Fibroblast of lung (primary cell): ENCODE data around the gene KEAP1.

Source experiments
- EZH2 ChIP-seq: IDR thresholded peaks from 2 replicates; pipeline ENCODE4 v1.5.1; 2012; ENCODE audit warnings: low read length, control low read depth, mild to moderate bottlenecking; ENCODE audit errors: missing control alignments
- TF ChIP-seq, protein P1 (sequence below), 2 donors: IDR thresholded peaks in 1 of 2; conservative IDR thresholded peaks in 1 of 2; 1 replicate in 1 of 2; 2 replicates in 1 of 2; pipeline ENCODE4 v1.5.1; 2011 to 2012; ENCODE audit warnings: low read length in 2 of 2, control low read depth in 1 of 2, inconsistent platforms in 1 of 2, low read depth in 1 of 2, mild to moderate bottlenecking in 1 of 2

DNA sequence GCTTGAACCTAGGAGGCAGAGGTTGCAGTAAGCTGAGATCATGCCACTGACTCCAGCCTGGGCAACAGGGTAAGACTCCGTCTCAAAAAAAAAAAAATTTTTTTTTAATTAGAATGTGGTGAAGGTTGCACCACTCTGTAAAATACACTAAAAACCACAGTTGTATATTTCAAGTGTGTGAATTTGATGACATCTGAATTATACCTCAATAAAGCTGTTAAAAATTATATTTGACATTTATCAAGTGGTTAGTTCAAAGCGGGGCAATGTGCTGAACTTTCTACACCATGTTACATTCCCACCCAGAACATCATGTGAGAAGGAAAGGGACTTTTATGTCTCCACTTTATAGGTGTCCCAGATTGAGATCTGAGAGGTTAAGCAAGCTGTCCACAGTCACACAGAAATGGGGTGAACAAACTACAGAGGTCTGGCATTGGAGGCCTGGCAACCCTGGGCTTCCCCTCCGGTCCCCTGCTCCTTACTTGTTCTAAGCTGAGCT, 20.0 kb upstream of the KEAP1 start:
- no peak for TF ChIP-seq EZH2
- TF ChIP-seq, protein P1, sequence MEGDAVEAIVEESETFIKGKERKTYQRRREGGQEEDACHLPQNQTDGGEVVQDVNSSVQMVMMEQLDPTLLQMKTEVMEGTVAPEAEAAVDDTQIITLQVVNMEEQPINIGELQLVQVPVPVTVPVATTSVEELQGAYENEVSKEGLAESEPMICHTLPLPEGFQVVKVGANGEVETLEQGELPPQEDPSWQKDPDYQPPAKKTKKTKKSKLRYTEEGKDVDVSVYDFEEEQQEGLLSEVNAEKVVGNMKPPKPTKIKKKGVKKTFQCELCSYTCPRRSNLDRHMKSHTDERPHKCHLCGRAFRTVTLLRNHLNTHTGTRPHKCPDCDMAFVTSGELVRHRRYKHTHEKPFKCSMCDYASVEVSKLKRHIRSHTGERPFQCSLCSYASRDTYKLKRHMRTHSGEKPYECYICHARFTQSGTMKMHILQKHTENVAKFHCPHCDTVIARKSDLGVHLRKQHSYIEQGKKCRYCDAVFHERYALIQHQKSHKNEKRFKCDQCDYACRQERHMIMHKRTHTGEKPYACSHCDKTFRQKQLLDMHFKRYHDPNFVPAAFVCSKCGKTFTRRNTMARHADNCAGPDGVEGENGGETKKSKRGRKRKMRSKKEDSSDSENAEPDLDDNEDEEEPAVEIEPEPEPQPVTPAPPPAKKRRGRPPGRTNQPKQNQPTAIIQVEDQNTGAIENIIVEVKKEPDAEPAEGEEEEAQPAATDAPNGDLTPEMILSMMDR (conservative IDR thresholded peaks at IDR 0.05 in 1 of 2, IDR thresholded peaks at IDR 0.05 in 1 of 2; ENCODE audit: low read depth in 1 of 2, low read length in 2 of 2) = no peak
